ENCODE results near the gene TTC23. TPM values are rescaled to one million over a fixed set of nuclear protein-coding genes. Genes with fewer than 3 reads are reported as not detected.

Gene TTC23
- polyA plus RNA-seq, 1 donor (not counting 4 experiments of a cell fraction or from before 2014, with no cell fraction given), result 6.7 TPM

GRCh38 chr15:99275061-99275460 is 25.7 kb upstream of the TTC23 start:
- H3K4me1 ChIP-seq (ENCODE audit: control insufficient read depth, extremely low read depth, insufficient read depth, low read length), result no peaks in the 10 kb centered on the region
- H2AFZ ChIP-seq (ENCODE audit: control insufficient read depth, low read length), result no peak overlapping the region
- H3K9me1 ChIP-seq (ENCODE audit: control insufficient read depth, extremely low read depth, insufficient read depth, low read length), result no peaks in the 10 kb centered on the region
- H3K9me3 ChIP-seq (ENCODE audit: control insufficient read depth, low read depth, low read length), result no peaks in the 10 kb centered on the region
- H3K4me2 ChIP-seq (ENCODE audit: control insufficient read depth, extremely low read depth, insufficient read depth, low read depth, low read length), result no peak overlapping the region
- DNase-seq (ENCODE audit: low read depth, low spot score) (no peak), FAIRE-seq (no peak)
- no peaks in the 10 kb centered on the region for H3K79me2 ChIP-seq (ENCODE audit: control insufficient read depth, insufficient read depth, low read length)
- no peak for TF ChIP-seq CTCF (optimal IDR thresholded peaks at IDR 0.05 in 1 of 3, IDR thresholded peaks at IDR 0.05 in 1 of 3, conservative IDR thresholded peaks at IDR 0.05 in 1 of 3; ENCODE audit: extremely low read depth in 1 of 3, insufficient read depth in 2 of 3, low read length in 3 of 3)
- no peak for TF ChIP-seq EZH2 (IDR thresholded peaks at IDR 0.05; ENCODE audit: low read length)
- H3K27me3 ChIP-seq (ENCODE audit: control insufficient read depth, extremely low read depth, insufficient read depth, low read length), result no peaks in the 10 kb centered on the region
- dilution Hi-C loops (cut with MboI; ENCODE audit: extremely low pct_ligation_motif_present, low sequenced_read_pairs), result no loop called here
- no peak overlapping the region for H3K4me3 ChIP-seq (ENCODE audit: control insufficient read depth in 2 of 3, extremely low read depth in 1 of 3, insufficient read depth in 2 of 3, low read depth in 1 of 3, low read length in 3 of 3)
- H3K27ac ChIP-seq (ENCODE audit: control insufficient read depth, insufficient read depth, low read length), result no peak overlapping the region
- H3K9ac ChIP-seq (ENCODE audit: control insufficient read depth, extremely low read depth, insufficient read depth, low read length), result no peak overlapping the region
- no peaks in the 10 kb centered on the region for H4K20me1 ChIP-seq (ENCODE audit: control insufficient read depth, extremely low read depth, insufficient read depth, low read length)
- no peaks in the 10 kb centered on the region for H3K36me3 ChIP-seq (ENCODE audit: control insufficient read depth in 2 of 2, extremely low read depth in 1 of 2, insufficient read depth in 2 of 2, low read length in 2 of 2)

- no peaks in the 10 kb centered on the region for H3K9me3 ChIP-seq (ENCODE audit: control insufficient read depth, low read depth, low read length)
- H4K20me1 ChIP-seq (ENCODE audit: control insufficient read depth, extremely low read depth, insufficient read depth, low read length), result no peaks in the 10 kb centered on the region
- H3K27me3 ChIP-seq (ENCODE audit: control insufficient read depth, extremely low read depth, insufficient read depth, low read length), result no peaks in the 10 kb centered on the region
- H3K79me2 ChIP-seq (ENCODE audit: control insufficient read depth, insufficient read depth, low read length), result no peaks in the 10 kb centered on the region
- no peaks in the 10 kb centered on the region for H3K36me3 ChIP-seq (ENCODE audit: control insufficient read depth in 2 of 2, extremely low read depth in 1 of 2, insufficient read depth in 2 of 2, low read length in 2 of 2)
- no peak overlapping the region for H3K4me3 ChIP-seq (ENCODE audit: control insufficient read depth in 2 of 3, extremely low read depth in 1 of 3, insufficient read depth in 2 of 3, low read depth in 1 of 3, low read length in 3 of 3)
- H3K4me2 ChIP-seq (ENCODE audit: control insufficient read depth, extremely low read depth, insufficient read depth, low read depth, low read length), result no peak overlapping the region
- dilution Hi-C loops (cut with MboI; ENCODE audit: extremely low pct_ligation_motif_present, low sequenced_read_pairs), result no loop called here
- H3K9ac ChIP-seq (ENCODE audit: control insufficient read depth, extremely low read depth, insufficient read depth, low read length), result no peak overlapping the region
- TF ChIP-seq EZH2 (IDR thresholded peaks at IDR 0.05; ENCODE audit: low read length), result no peak
- TF ChIP-seq CTCF (optimal IDR thresholded peaks at IDR 0.05 in 1 of 3, IDR thresholded peaks at IDR 0.05 in 1 of 3, conservative IDR thresholded peaks at IDR 0.05 in 1 of 3; ENCODE audit: extremely low read depth in 1 of 3, insufficient read depth in 2 of 3, low read length in 3 of 3), result no peak
- DNase-seq (ENCODE audit: low read depth, low spot score) (no peak), FAIRE-seq (no peak)
- no peak overlapping the region for H3K27ac ChIP-seq (ENCODE audit: control insufficient read depth, insufficient read depth, low read length)
- no peaks in the 10 kb centered on the region for H3K4me1 ChIP-seq (ENCODE audit: control insufficient read depth, extremely low read depth, insufficient read depth, low read length)
- no peaks in the 10 kb centered on the region for H3K9me1 ChIP-seq (ENCODE audit: control insufficient read depth, extremely low read depth, insufficient read depth, low read length)
- H2AFZ ChIP-seq (ENCODE audit: control insufficient read depth, low read length), result no peak overlapping the region
These were observed 24.4 kb upstream of the TTC23 start for GRCh38 chr15:99273801-99274200.
